ENCODE measurements around the gene VWA2. TPM values are rescaled to one million over a fixed set of nuclear protein-coding genes. Genes with fewer than 3 reads are reported as not detected.

Gene VWA2
- total RNA-seq, 4 donors from 2014 or later: under 0.01 to 0.52 (median 0.17) TPM

GRCh38 chr10:114308531-114309363 is 69.7 kb downstream of the VWA2 start:
- Histone ChIP-seq H3K4me3 (no peak overlapping the region), H3K27me3 (peaks cover 0 to 6% (median 0%) of the 10 kb centered on the region in 4 donors), H3K36me3 (peaks cover 0 to 46% (median 10%) of the 10 kb centered on the region in 4 donors), H3K9me3 (no peaks in the 10 kb centered on the region), H3K27ac (replicated peaks in 1 of 4) (peak overlapping the region in 1 of 4 donors; percentile 16), H3K4me1 (peaks cover 24 to 49% (median 33%) of the 10 kb centered on the region in 4 donors)
- no peak for DNase-seq (ENCODE audit: extremely low spot score)
- 55% methylated on average over 7 of the region's 9 CpGs for WGBS
- intact Hi-C loops (cut with DNase I): loop anchor here (10.0 kb wide), 2 partner anchors 96 to 476 kb away; partner anchors contain the start of gene AFAP1L2
- TF ChIP-seq, protein P1, sequence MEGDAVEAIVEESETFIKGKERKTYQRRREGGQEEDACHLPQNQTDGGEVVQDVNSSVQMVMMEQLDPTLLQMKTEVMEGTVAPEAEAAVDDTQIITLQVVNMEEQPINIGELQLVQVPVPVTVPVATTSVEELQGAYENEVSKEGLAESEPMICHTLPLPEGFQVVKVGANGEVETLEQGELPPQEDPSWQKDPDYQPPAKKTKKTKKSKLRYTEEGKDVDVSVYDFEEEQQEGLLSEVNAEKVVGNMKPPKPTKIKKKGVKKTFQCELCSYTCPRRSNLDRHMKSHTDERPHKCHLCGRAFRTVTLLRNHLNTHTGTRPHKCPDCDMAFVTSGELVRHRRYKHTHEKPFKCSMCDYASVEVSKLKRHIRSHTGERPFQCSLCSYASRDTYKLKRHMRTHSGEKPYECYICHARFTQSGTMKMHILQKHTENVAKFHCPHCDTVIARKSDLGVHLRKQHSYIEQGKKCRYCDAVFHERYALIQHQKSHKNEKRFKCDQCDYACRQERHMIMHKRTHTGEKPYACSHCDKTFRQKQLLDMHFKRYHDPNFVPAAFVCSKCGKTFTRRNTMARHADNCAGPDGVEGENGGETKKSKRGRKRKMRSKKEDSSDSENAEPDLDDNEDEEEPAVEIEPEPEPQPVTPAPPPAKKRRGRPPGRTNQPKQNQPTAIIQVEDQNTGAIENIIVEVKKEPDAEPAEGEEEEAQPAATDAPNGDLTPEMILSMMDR (IDR thresholded peaks at IDR 0.05): no peak
- TF ChIP-seq POLR2A (IDR thresholded peaks at IDR 0.05; ENCODE audit: low read depth): no peak
- no peak for TF ChIP-seq EP300 (IDR thresholded peaks at IDR 0.05)
- no peak for TF ChIP-seq POLR2AphosphoS5 (IDR thresholded peaks at IDR 0.05)

DNA sequence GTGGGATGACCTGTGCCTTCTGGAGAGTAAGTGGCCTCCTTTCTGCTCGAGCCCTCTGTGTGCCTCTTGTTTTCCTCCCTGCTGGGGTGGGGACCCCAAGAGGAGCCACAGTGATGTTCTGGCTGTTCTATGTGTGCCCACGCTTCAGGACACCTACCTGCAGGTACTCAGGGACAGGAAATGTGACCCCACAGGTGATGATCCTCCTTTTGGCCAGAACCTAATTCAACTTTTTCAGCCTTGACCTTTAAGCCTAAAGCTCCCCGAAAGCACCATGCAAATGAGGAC is 70.3 kb downstream of the VWA2 start:
- no peak for TF ChIP-seq POLR2AphosphoS5 (IDR thresholded peaks at IDR 0.05)
- TF ChIP-seq EP300 (IDR thresholded peaks at IDR 0.05): no peak
- TF ChIP-seq, protein P1 (IDR thresholded peaks at IDR 0.05): no peak
- TF ChIP-seq POLR2A (IDR thresholded peaks at IDR 0.05; ENCODE audit: low read depth): no peak
- WGBS: 100% methylated on average over 1 of the region's 3 CpGs
- H3K9me3 ChIP-seq: no peaks in the 10 kb centered on the region
- H3K27me3 ChIP-seq: peaks cover 0 to 6% (median 0%) of the 10 kb centered on the region in 4 donors
- H3K36me3 ChIP-seq: peaks cover 0 to 49% (median 12%) of the 10 kb centered on the region in 4 donors
- intact Hi-C loops (cut with DNase I): loop anchor here (10.0 kb wide), 2 partner anchors 95 to 475 kb away; partner anchors contain the start of gene AFAP1L2
- no peak overlapping the region for H3K4me3 ChIP-seq
- DNase-seq (ENCODE audit: extremely low spot score): no peak
- peaks cover 21 to 44% (median 27%) of the 10 kb centered on the region in 4 donors for H3K4me1 ChIP-seq
- H3K27ac ChIP-seq (replicated peaks in 1 of 4): peak overlapping the region in 1 of 4 donors; percentile 16

GRCh38 chr10:114310346-114310745 is 71.3 kb downstream of the VWA2 start:
- no peak overlapping the region for H3K4me3 ChIP-seq
- DNase-seq (ENCODE audit: extremely low spot score): no peak
- WGBS: 87% methylated on average over 9 of the region's 10 CpGs
- H3K4me1 ChIP-seq: peaks cover 15 to 33% (median 17%) of the 10 kb centered on the region in 4 donors
- H3K27ac ChIP-seq (replicated peaks in 1 of 4): no peak overlapping the region
- no peaks in the 10 kb centered on the region for H3K27me3 ChIP-seq
- H3K36me3 ChIP-seq: peaks cover 0 to 49% (median 12%) of the 10 kb centered on the region in 4 donors
- no peaks in the 10 kb centered on the region for H3K9me3 ChIP-seq
- intact Hi-C loops (cut with DNase I): no loop called here
- TF ChIP-seq, protein P1 (IDR thresholded peaks at IDR 0.05): no peak
- TF ChIP-seq POLR2A (IDR thresholded peaks at IDR 0.05; ENCODE audit: low read depth): no peak

DNA sequence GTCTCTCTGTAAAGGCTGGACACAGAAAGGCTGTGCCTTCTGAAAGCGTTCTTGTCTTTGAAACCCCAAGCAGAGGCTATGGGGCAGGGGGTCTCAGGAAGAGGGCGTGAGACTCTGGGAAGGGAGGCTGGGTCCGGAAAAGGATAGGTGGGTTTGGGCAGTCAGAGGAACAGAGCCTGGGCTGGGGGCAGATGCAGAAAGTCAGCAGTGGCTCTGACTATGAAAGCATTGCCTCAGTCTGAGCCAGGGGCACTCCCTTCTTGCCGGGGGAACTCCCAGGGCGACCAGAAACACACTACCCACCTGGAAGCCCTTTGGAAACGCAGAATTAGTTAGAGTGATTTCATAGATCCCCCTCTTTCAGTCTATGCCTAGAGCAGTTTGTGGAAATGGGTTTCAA is 72.0 kb downstream of the VWA2 start:
- Histone ChIP-seq H3K9me3 (no peaks in the 10 kb centered on the region), H3K27me3 (no peaks in the 10 kb centered on the region), H3K36me3 (peaks cover 0 to 49% (median 13%) of the 10 kb centered on the region in 4 donors), H3K4me3 (no peak overlapping the region), H3K4me1 (peaks cover 15 to 30% (median 17%) of the 10 kb centered on the region in 4 donors), H3K27ac (replicated peaks in 1 of 4) (no peak overlapping the region)
- DNase-seq (ENCODE audit: extremely low spot score): no peak
- 71% methylated on average over 6 of the region's 6 CpGs for WGBS
- intact Hi-C loops (cut with DNase I): no loop called here
- TF ChIP-seq POLR2A (IDR thresholded peaks at IDR 0.05; ENCODE audit: low read depth): no peak
- no peak for TF ChIP-seq EP300 (IDR thresholded peaks at IDR 0.05)
- no peak for TF ChIP-seq POLR2AphosphoS5 (IDR thresholded peaks at IDR 0.05)
- TF ChIP-seq, protein P1 (IDR thresholded peaks at IDR 0.05): no peak
